IMR-90 (cell line): Measurements from ENCODE around the gene DTNA.

Experiments
- BHLHE40 ChIP-seq: fragments of 150-350 bp; IDR thresholded peaks from 2 replicates; pipeline ENCODE4 v1.6.1; 2016; ENCODE audit warnings: mild to moderate bottlenecking, low read depth, low read length
- CEBPB ChIP-seq: IDR thresholded peaks from 2 replicates; pipeline ENCODE4 v1.6.1; 2012; ENCODE audit warnings: low read depth, low read length, improper control_type of control experiment
- FOS ChIP-seq: fragments of 150-350 bp; IDR thresholded peaks from 2 replicates; pipeline ENCODE4 v1.6.1; 2016; ENCODE audit warnings: low read depth, low read length
- MXI1 ChIP-seq: IDR thresholded peaks from 2 replicates; pipeline ENCODE4 v1.6.1; 2012; ENCODE audit warnings: low read depth, mild to moderate bottlenecking, low read length, moderate library complexity, borderline replicate concordance
- POLR2A ChIP-seq: IDR thresholded peaks from 2 replicates; pipeline ENCODE4 v1.6.1; 2012; ENCODE audit warnings: mild to moderate bottlenecking, low read depth, low read length
- RAD21 ChIP-seq: IDR thresholded peaks from 2 replicates; pipeline ENCODE4 v1.6.1; 2012; ENCODE audit warnings: low read length, improper control_type of control experiment
- RCOR1 ChIP-seq: IDR thresholded peaks from 2 replicates; pipeline ENCODE4 v1.6.1; 2012; ENCODE audit warnings: mild to moderate bottlenecking, low read length, improper control_type of control experiment; ENCODE audit not compliant: insufficient replicate concordance
- RFX5 ChIP-seq: IDR thresholded peaks from 2 replicates; pipeline ENCODE4 v1.8.0; 2012; ENCODE audit warnings: low read depth, mild to moderate bottlenecking, low read length, moderate library complexity
- SMC3 ChIP-seq: fragments of 150-350 bp; IDR thresholded peaks from 2 replicates; pipeline ENCODE4 v1.6.1; 2016; ENCODE audit warnings: low read depth, mild to moderate bottlenecking, antibody characterized with exemption, low read length, moderate library complexity
- TF ChIP-seq, protein P1 (sequence below): conservative IDR thresholded peaks from 2 replicates; pipeline ENCODE4 v1.5.1; 2012; ENCODE audit warnings: mild to moderate bottlenecking, low read depth, low read length, improper control_type of control experiment
- TF ChIP-seq, protein P2 (sequence below): fragments of 150-350 bp; IDR thresholded peaks from 2 replicates; pipeline ENCODE4 v1.6.1; 2017; ENCODE audit warnings: mild to moderate bottlenecking, antibody characterized with exemption, low read length, low read depth
- TF ChIP-seq, protein P3 (sequence below): fragments of 150-350 bp; IDR thresholded peaks from 2 replicates; pipeline ENCODE4 v1.6.1; 2016; ENCODE audit warnings: low read depth, mild to moderate bottlenecking, low read length, moderate library complexity, borderline replicate concordance

DNA sequence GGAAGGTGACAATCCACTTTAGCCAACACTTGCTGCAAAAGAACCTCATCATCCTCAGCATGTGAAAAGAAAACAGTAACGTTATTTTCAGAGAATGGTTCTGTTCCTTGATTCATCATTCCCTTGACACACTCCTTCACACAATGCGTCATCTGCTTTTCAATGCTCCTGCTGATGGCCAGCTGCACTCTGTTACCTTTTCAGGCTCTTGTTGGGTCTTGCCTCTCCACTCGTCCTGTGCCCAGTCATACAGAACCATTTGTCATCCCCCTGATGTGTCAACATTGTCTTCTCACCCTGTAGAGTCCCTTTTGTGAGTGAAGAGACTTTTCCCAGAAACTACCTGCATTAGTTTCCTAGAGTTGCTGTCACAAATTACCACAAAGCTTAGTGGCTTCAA, 12.2 kb upstream of the DTNA start:
- TF ChIP-seq, protein P1, sequence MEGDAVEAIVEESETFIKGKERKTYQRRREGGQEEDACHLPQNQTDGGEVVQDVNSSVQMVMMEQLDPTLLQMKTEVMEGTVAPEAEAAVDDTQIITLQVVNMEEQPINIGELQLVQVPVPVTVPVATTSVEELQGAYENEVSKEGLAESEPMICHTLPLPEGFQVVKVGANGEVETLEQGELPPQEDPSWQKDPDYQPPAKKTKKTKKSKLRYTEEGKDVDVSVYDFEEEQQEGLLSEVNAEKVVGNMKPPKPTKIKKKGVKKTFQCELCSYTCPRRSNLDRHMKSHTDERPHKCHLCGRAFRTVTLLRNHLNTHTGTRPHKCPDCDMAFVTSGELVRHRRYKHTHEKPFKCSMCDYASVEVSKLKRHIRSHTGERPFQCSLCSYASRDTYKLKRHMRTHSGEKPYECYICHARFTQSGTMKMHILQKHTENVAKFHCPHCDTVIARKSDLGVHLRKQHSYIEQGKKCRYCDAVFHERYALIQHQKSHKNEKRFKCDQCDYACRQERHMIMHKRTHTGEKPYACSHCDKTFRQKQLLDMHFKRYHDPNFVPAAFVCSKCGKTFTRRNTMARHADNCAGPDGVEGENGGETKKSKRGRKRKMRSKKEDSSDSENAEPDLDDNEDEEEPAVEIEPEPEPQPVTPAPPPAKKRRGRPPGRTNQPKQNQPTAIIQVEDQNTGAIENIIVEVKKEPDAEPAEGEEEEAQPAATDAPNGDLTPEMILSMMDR = no peak
- TF ChIP-seq RCOR1 (no peak), RAD21 (no peak), POLR2A (no peak), MXI1 (no peak), BHLHE40 (no peak), SMC3 (no peak), RFX5 (no peak), CEBPB (no peak), FOS (no peak)
- TF ChIP-seq, protein P2, sequence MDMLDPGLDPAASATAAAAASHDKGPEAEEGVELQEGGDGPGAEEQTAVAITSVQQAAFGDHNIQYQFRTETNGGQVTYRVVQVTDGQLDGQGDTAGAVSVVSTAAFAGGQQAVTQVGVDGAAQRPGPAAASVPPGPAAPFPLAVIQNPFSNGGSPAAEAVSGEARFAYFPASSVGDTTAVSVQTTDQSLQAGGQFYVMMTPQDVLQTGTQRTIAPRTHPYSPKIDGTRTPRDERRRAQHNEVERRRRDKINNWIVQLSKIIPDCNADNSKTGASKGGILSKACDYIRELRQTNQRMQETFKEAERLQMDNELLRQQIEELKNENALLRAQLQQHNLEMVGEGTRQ = no peak
- TF ChIP-seq, protein P3, sequence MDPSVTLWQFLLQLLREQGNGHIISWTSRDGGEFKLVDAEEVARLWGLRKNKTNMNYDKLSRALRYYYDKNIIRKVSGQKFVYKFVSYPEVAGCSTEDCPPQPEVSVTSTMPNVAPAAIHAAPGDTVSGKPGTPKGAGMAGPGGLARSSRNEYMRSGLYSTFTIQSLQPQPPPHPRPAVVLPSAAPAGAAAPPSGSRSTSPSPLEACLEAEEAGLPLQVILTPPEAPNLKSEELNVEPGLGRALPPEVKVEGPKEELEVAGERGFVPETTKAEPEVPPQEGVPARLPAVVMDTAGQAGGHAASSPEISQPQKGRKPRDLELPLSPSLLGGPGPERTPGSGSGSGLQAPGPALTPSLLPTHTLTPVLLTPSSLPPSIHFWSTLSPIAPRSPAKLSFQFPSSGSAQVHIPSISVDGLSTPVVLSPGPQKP = no peak
